ENCODE results near the gene IFITM10. TPM values are rescaled to one million over a fixed set of nuclear protein-coding genes. Genes with fewer than 3 reads are reported as not detected.

The IFITM10 gene
- total RNA-seq, 1 experiment from 2014 or later: 2.0 TPM

DNA sequence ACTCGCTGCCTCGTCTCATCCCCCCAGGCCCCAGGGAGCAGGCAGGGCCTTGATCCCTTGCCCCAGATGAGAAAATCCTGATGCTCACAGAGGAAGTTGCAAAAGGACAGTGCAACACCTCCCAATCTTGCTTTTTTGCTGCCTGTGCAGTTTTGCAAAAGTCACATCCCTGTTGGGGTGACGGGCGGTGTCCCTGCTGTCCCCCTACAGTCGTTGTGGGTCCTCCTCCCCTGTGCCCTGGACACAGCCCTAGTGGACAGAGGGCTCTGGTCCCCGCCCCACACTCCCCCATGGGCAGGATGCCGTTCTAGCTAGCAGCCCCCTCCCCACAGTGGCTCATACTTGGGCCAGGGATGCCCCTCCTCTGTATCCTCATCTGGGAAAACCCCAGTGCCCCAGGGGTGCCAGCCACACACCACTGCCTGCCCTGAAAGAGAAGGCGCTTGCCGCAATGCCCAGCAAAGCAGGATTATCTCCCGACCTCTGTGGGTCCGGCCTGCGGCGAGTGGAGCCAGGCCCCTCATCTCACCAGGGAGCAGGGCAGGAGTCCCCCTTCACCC lies 31.7 kb upstream of the IFITM10 start:
- Mint-ChIP-seq H3K4me1 (ENCODE audit: insufficient read depth, unreplicated experiment) (peaks cover 10% of the 10 kb centered on the region), H3K36me3 (ENCODE audit: insufficient read depth, unreplicated experiment) (peaks cover 5% of the 10 kb centered on the region), H3K4me3 (ENCODE audit: unreplicated experiment) (no peak overlapping the region), H3K27ac (ENCODE audit: low read depth, unreplicated experiment) (peak overlapping the region; percentile 12), H3K27me3 (ENCODE audit: insufficient read depth, unreplicated experiment) (no peaks in the 10 kb centered on the region), H3K9me3 (ENCODE audit: unreplicated experiment) (no peaks in the 10 kb centered on the region)
- CTCF ChIA-PET: interaction anchor here (0.8 to 1.0 kb wide), 2 partner anchors 51 to 88 kb away, joined by 3 to 4 read pairs; no protein-coding TSS in a partner anchor
- intact Hi-C loops (cut with micrococcal nuclease): no loop called here
- TF ChIP-seq, protein P1, sequence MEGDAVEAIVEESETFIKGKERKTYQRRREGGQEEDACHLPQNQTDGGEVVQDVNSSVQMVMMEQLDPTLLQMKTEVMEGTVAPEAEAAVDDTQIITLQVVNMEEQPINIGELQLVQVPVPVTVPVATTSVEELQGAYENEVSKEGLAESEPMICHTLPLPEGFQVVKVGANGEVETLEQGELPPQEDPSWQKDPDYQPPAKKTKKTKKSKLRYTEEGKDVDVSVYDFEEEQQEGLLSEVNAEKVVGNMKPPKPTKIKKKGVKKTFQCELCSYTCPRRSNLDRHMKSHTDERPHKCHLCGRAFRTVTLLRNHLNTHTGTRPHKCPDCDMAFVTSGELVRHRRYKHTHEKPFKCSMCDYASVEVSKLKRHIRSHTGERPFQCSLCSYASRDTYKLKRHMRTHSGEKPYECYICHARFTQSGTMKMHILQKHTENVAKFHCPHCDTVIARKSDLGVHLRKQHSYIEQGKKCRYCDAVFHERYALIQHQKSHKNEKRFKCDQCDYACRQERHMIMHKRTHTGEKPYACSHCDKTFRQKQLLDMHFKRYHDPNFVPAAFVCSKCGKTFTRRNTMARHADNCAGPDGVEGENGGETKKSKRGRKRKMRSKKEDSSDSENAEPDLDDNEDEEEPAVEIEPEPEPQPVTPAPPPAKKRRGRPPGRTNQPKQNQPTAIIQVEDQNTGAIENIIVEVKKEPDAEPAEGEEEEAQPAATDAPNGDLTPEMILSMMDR (IDR thresholded peaks at IDR 0.05; ENCODE audit: unreplicated experiment): no peak
- DNase-seq (ENCODE audit: unreplicated experiment): no peak
- POLR2A ChIA-PET: interaction anchor here (0.6 kb wide), 1 partner anchor 32 kb away, joined by 3 read pairs; no protein-coding TSS in a partner anchor
- no TSS peak for BruUV-seq (replicated peaks)

DNA sequence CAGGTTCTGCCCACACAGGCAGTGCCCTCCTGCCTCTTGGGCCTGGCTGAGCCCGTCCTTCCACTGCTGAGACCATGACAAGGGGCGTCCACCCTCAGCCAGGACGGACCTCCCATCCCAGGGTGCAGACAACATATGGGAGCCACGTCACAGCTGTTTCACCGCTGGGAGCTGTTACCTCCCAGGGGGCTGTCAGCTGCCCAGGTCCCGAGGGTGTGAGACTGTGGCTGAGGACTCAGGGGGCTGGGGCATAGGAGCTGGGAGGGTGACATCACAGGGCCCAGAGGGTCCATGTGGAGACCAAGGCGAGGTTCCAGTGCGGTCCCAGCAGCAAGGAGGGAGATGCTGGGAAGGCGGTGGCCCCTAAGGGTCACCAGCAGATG lies 31.2 kb upstream of the IFITM10 start:
- Mint-ChIP-seq H3K9me3 (ENCODE audit: unreplicated experiment) (no peaks in the 10 kb centered on the region), H3K4me3 (ENCODE audit: unreplicated experiment) (no peak overlapping the region), H3K27me3 (ENCODE audit: insufficient read depth, unreplicated experiment) (no peaks in the 10 kb centered on the region), H3K27ac (ENCODE audit: low read depth, unreplicated experiment) (no peak overlapping the region), H3K4me1 (ENCODE audit: insufficient read depth, unreplicated experiment) (peaks cover 10% of the 10 kb centered on the region), H3K36me3 (ENCODE audit: insufficient read depth, unreplicated experiment) (peaks cover 5% of the 10 kb centered on the region)
- BruUV-seq (replicated peaks): no TSS peak
- ChIA-PET CTCF (no interaction called here), POLR2A (no interaction called here)
- DNase-seq (ENCODE audit: unreplicated experiment): no peak
- intact Hi-C loops (cut with micrococcal nuclease): no loop called here
- TF ChIP-seq, protein P1 (IDR thresholded peaks at IDR 0.05; ENCODE audit: unreplicated experiment): no peak

DNA sequence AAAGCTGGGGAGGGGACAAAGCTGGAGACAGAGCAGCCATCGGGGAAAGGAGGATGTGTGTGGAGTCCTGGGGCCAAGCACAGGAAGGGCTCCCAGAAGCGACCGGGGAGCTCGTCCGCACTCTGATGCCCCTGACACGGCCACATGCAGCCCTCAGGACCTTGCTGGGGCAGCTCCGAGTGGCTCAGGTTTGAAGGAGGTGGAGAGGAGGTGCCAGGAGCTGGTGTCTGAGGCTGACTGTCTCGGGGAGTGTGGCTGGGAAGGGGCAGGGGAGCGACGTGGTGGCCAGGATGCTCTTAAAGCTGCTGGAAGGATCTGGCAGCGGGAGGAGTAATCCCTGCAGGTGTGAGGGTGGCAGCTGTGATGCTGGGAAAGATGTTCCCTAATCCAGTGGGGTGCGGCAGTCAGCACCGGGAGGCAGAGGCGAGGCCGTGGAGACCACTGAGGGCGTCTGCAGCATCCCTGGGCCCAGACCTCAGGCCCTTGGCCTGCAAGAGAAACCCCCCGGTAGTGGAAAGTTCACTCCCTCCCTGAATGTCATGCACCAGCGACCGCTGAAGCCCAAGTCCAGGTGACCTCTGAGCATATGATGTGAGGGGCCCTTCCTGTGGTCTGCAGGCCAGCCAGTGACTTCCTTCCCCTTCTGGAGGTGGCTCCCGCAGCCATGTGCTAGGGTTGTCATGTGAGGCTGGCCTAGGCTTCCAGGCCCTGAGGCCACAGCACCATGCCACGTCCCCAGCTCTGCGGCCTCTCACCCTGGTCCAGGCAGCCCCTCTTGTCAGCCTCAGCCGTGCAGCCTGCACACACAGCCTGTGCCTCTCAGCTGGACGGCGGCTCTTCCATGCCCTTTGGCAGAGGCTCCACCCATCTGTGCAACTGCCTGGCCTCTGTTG lies 30.6 kb upstream of the IFITM10 start:
- Mint-ChIP-seq H3K27ac (ENCODE audit: low read depth, unreplicated experiment) (no peak overlapping the region), H3K9me3 (ENCODE audit: unreplicated experiment) (no peaks in the 10 kb centered on the region), H3K36me3 (ENCODE audit: insufficient read depth, unreplicated experiment) (peaks cover 5% of the 10 kb centered on the region), H3K4me3 (ENCODE audit: unreplicated experiment) (no peak overlapping the region), H3K27me3 (ENCODE audit: insufficient read depth, unreplicated experiment) (no peaks in the 10 kb centered on the region), H3K4me1 (ENCODE audit: insufficient read depth, unreplicated experiment) (peaks cover 10% of the 10 kb centered on the region)
- CTCF ChIA-PET: no interaction called here
- no peak for DNase-seq (ENCODE audit: unreplicated experiment)
- intact Hi-C loops (cut with micrococcal nuclease): no loop called here
- POLR2A ChIA-PET: interaction anchor here (0.5 kb wide), 1 partner anchor 11 kb away, joined by 3 read pairs; no protein-coding TSS in a partner anchor
- TF ChIP-seq, protein P1 (IDR thresholded peaks at IDR 0.05; ENCODE audit: unreplicated experiment): no peak
- BruUV-seq (replicated peaks): no TSS peak

DNA sequence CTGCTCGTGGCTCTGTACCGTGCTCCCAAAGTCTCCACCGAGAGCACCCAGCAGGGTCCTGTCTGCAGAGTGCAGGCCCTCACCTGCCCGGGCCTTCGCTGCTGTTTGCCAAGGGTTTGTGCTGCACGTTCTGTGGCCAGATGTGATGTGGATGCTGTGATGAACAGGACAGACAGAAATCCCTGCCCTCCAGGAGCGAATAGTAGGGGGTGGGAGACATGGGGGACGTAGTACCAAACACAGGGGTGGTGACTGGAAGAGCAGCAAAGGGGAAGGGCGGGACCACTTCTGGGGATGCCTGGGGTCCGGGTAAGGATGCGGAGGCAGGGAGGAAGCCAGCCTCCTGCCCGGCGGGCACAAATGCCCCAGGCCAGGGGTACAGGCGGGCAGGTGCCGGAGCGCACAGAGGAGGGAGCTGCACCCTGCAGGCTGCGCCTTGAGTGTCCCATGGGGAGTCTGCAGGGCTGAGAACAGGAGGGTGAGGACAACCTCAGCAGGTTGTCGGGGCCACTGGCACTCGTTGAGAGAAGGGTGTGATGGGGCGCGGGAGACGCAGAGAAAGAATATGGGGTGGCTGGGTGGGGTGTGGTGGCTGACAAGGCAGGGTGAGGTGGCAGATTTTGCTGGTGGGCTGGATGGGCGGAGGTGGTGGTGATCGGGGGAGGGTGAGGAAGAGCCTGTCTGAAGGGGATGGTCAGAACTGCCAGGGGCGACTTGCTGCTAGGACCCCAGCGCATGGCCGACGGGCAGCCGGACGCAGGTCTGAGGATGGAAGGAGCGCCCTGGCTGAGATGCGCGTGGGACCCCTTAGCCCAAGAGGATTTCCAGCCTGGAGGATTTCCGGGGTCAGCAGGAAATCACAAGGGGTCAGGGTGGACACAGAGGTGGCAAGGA lies 29.7 kb upstream of the IFITM10 start:
- DNase-seq (ENCODE audit: unreplicated experiment): no peak
- CTCF ChIA-PET: no interaction called here
- Mint-ChIP-seq H3K4me3 (ENCODE audit: unreplicated experiment) (no peak overlapping the region), H3K4me1 (ENCODE audit: insufficient read depth, unreplicated experiment) (peaks cover 10% of the 10 kb centered on the region), H3K27me3 (ENCODE audit: insufficient read depth, unreplicated experiment) (no peaks in the 10 kb centered on the region), H3K9me3 (ENCODE audit: unreplicated experiment) (no peaks in the 10 kb centered on the region), H3K36me3 (ENCODE audit: insufficient read depth, unreplicated experiment) (peaks cover 5% of the 10 kb centered on the region), H3K27ac (ENCODE audit: low read depth, unreplicated experiment) (no peak overlapping the region)
- TF ChIP-seq, protein P1 (IDR thresholded peaks at IDR 0.05; ENCODE audit: unreplicated experiment): no peak
- intact Hi-C loops (cut with micrococcal nuclease): no loop called here
- POLR2A ChIA-PET: no interaction called here
- no TSS peak for BruUV-seq (replicated peaks)
